HEK293 (cell line): ENCODE data around the gene LSMEM2.

Experiments used
- BCL6B ChIP-seq: fragments of 450-650 bp; formaldehyde crosslinking; IDR thresholded peaks from 2 replicates; pipeline ENCODE4 v1.5.1; 2017; ENCODE audit warnings: missing biosample characterization, missing genetic modification characterization
- GLIS2 ChIP-seq: fragments of 450-650 bp; formaldehyde crosslinking; IDR thresholded peaks from 2 replicates; pipeline ENCODE4 v1.5.1; 2016; ENCODE audit warnings: missing biosample characterization, missing genetic modification characterization
- IKZF3 ChIP-seq: fragments of 450-650 bp; IDR thresholded peaks from 2 replicates; pipeline ENCODE4 v1.5.0; 2018; ENCODE audit warnings: missing biosample characterization, mild to moderate bottlenecking, missing genetic modification characterization, moderate library complexity
- KLF1 ChIP-seq: fragments of 450-650 bp; formaldehyde crosslinking; IDR thresholded peaks from 2 replicates; pipeline ENCODE4 v1.5.1; 2016; ENCODE audit warnings: missing biosample characterization, missing genetic modification characterization
- KLF17 ChIP-seq: fragments of 450-650 bp; formaldehyde crosslinking; IDR thresholded peaks from 2 replicates; pipeline ENCODE4 v1.5.1; 2016; ENCODE audit warnings: missing biosample characterization, missing genetic modification characterization
- PATZ1 ChIP-seq: fragments of 450-650 bp; formaldehyde crosslinking; IDR thresholded peaks from 2 replicates; pipeline ENCODE4 v1.5.1; 2016; ENCODE audit warnings: missing biosample characterization, missing genetic modification characterization
- PBX3 ChIP-seq: sonication (generic); formaldehyde crosslinking; IDR thresholded peaks from 2 replicates; pipeline ENCODE4 v1.8.1; 2022; ENCODE audit warnings: mild to moderate bottlenecking, moderate library complexity, missing genetic modification reagents
- YY1 ChIP-seq: fragments of 450-650 bp; formaldehyde crosslinking; IDR thresholded peaks from 2 replicates; pipeline ENCODE4 v1.5.1; 2018; ENCODE audit warnings: missing biosample characterization, missing genetic modification characterization
- YY2 ChIP-seq: fragments of 450-650 bp; formaldehyde crosslinking; IDR thresholded peaks from 2 replicates; pipeline ENCODE4 v1.5.1; 2016; ENCODE audit warnings: missing biosample characterization, missing genetic modification characterization
- ZBTB11 ChIP-seq: fragments of 450-650 bp; formaldehyde crosslinking; conservative IDR thresholded peaks from 2 replicates; pipeline ENCODE4 v1.5.1; 2016; ENCODE audit warnings: low read depth, missing biosample characterization, missing genetic modification characterization
- ZBTB20 ChIP-seq: fragments of 450-650 bp; formaldehyde crosslinking; IDR thresholded peaks from 2 replicates; pipeline ENCODE4 v1.5.1; 2016; ENCODE audit warnings: missing biosample characterization, missing genetic modification characterization
- ZNF138 ChIP-seq: fragments of 450-650 bp; formaldehyde crosslinking; IDR thresholded peaks from 2 replicates; pipeline ENCODE4 v1.5.1; 2016; ENCODE audit warnings: missing biosample characterization, missing genetic modification characterization, borderline replicate concordance
- ZNF169 ChIP-seq: fragments of 450-650 bp; formaldehyde crosslinking; IDR thresholded peaks from 2 replicates; pipeline ENCODE4 v1.5.1; 2016; ENCODE audit warnings: missing biosample characterization, missing genetic modification characterization
- ZNF280D ChIP-seq: fragments of 450-650 bp; formaldehyde crosslinking; IDR thresholded peaks from 2 replicates; pipeline ENCODE4 v1.5.1; 2016; ENCODE audit warnings: missing biosample characterization, missing genetic modification characterization
- ZNF302 ChIP-seq: fragments of 450-650 bp; formaldehyde crosslinking; IDR thresholded peaks from 2 replicates; pipeline ENCODE4 v1.5.1; 2016; ENCODE audit warnings: missing biosample characterization, missing genetic modification characterization, low read depth
- ZNF311 ChIP-seq: fragments of 450-650 bp; formaldehyde crosslinking; IDR thresholded peaks from 2 replicates; pipeline ENCODE4 v1.5.1; 2017; ENCODE audit warnings: missing biosample characterization, missing genetic modification characterization, borderline replicate concordance
- ZNF324 ChIP-seq: fragments of 450-650 bp; formaldehyde crosslinking; IDR thresholded peaks from 2 replicates; pipeline ENCODE4 v1.5.1; 2016; ENCODE audit warnings: missing biosample characterization, missing genetic modification characterization
- ZNF37A ChIP-seq: fragments of 450-650 bp; IDR thresholded peaks from 2 replicates; pipeline ENCODE4 v1.5.1; 2018; ENCODE audit warnings: missing biosample characterization, missing genetic modification characterization
- ZNF391 ChIP-seq: fragments of 450-650 bp; formaldehyde crosslinking; IDR thresholded peaks from 2 replicates; pipeline ENCODE4 v1.5.1; 2016; ENCODE audit warnings: low read depth, missing biosample characterization, missing genetic modification characterization, borderline replicate concordance
- ZNF529 ChIP-seq: fragments of 450-650 bp; formaldehyde crosslinking; IDR thresholded peaks from 2 replicates; pipeline ENCODE4 v1.5.1; 2017; ENCODE audit warnings: missing genetic modification characterization, missing biosample characterization; ENCODE audit not compliant: insufficient replicate concordance
- ZNF558 ChIP-seq: fragments of 450-650 bp; formaldehyde crosslinking; IDR thresholded peaks from 2 replicates; pipeline ENCODE4 v1.5.1; 2016; ENCODE audit warnings: missing biosample characterization, missing genetic modification characterization
- ZNF585B ChIP-seq: fragments of 450-650 bp; formaldehyde crosslinking; IDR thresholded peaks from 2 replicates; pipeline ENCODE4 v1.5.1; 2016; ENCODE audit warnings: missing biosample characterization, missing genetic modification characterization
- ZNF600 ChIP-seq: fragments of 450-650 bp; formaldehyde crosslinking; IDR thresholded peaks from 2 replicates; pipeline ENCODE4 v1.5.1; 2016; ENCODE audit warnings: missing biosample characterization, missing genetic modification characterization
- ZNF629 ChIP-seq: fragments of 450-650 bp; formaldehyde crosslinking; IDR thresholded peaks from 2 replicates; pipeline ENCODE4 v1.5.1; 2017; ENCODE audit warnings: missing biosample characterization, missing genetic modification characterization
- ZNF660 ChIP-seq: fragments of 450-650 bp; IDR thresholded peaks from 2 replicates; pipeline ENCODE4 v1.5.1; 2018; ENCODE audit warnings: missing biosample characterization, mild to moderate bottlenecking, missing genetic modification characterization
- ZSCAN23 ChIP-seq: fragments of 450-650 bp; formaldehyde crosslinking; IDR thresholded peaks from 2 replicates; pipeline ENCODE4 v1.5.1; 2016; ENCODE audit warnings: missing biosample characterization, missing genetic modification characterization
- ZXDB ChIP-seq: fragments of 450-650 bp; formaldehyde crosslinking; IDR thresholded peaks from 2 replicates; pipeline ENCODE4 v1.5.1; 2016; ENCODE audit warnings: missing biosample characterization, missing genetic modification characterization

LSMEM2 gene

GRCh38 chr3:50292159-50293078, 13.5 kb downstream of the LSMEM2 start, which contains the start of gene IFRD2 (continued):
- no peak for TF ChIP-seq ZNF529 (tag by site-specific recombination)
- no peak for TF ChIP-seq ZSCAN23 (tag by site-specific recombination)
- TF ChIP-seq IKZF3: no peak
- peak; percentile 17; the same call in 1 of the 2 replicates for TF ChIP-seq ZNF391
- TF ChIP-seq ZNF37A: no peak
- peak; percentile 76 for TF ChIP-seq ZBTB11 (tag by site-specific recombination)
- no peak for TF ChIP-seq ZNF311 (tag by site-specific recombination)
- peak; percentile 78 for TF ChIP-seq GLIS2 (tag by site-specific recombination)
- TF ChIP-seq KLF17 (tag by site-specific recombination): peak; percentile 73
- TF ChIP-seq ZNF558 (tag by site-specific recombination): no peak
- TF ChIP-seq BCL6B: no peak
- TF ChIP-seq ZNF629: peak; percentile 48; the same call in 1 of the 2 replicates
- TF ChIP-seq ZNF280D (tag by site-specific recombination): no peak
- no peak for TF ChIP-seq ZNF302
- TF ChIP-seq ZNF660: 0 out of 2 replicates have a peak, but pooled peaks have one; percentile 12
- no peak for TF ChIP-seq ZNF169 (tag by site-specific recombination)
- TF ChIP-seq ZNF585B: no peak
- TF ChIP-seq YY2: peak; percentile 98
- no peak for TF ChIP-seq ZNF138
- TF ChIP-seq ZBTB20 (tag by site-specific recombination): peak; percentile 93
- TF ChIP-seq ZXDB (tag by site-specific recombination): peak; percentile 72
- 0 out of 2 replicates have a peak, but pooled peaks have one; percentile 29 for TF ChIP-seq ZNF600 (tag by site-specific recombination)
- TF ChIP-seq PBX3 (CRISPR knock-in tag): 0 out of 2 replicates have a peak, but pooled peaks have one; percentile 24
- TF ChIP-seq YY1 (tag by site-specific recombination): peak; percentile 96
- peak; percentile 94 for TF ChIP-seq KLF1 (tag by site-specific recombination)
- peak; percentile 53; the same call in 1 of the 2 replicates for TF ChIP-seq PATZ1 (tag by site-specific recombination)
- TF ChIP-seq ZNF324: 0 out of 2 replicates have a peak, but pooled peaks have one; percentile 31
